Measurements from ENCODE around the gene TNFAIP8L2. TPM values are rescaled to one million over a fixed set of nuclear protein-coding genes. Genes with fewer than 3 reads are reported as not detected.

Gene TNFAIP8L2
- total and polyA plus RNA-seq, 9 donors, result 0.48 to 4.6 (median 2.1) TPM

DNA sequence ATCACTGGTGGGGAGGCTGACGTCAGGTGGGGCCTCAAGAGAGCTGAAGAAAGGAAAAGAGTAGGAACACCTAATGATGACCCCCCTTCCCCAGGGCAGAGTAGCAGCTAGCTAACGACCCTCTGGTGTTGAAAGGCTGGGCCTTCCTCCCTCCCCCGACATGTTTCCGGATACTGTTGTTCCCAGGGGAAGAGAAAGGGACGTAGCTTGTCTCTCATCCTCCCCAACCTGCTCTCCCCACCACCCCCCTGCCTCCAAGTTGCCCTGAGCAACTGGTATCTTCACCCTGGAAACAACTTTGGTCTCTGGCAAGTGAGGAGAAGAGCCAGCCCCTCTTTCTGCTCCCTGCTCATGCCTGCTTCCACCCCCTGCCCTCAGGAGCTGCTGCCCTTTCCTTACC, 12.5 kb upstream of the TNFAIP8L2 start:
- no peaks in the 10 kb centered on the region for H3K9me3 ChIP-seq
- no peaks in the 10 kb centered on the region for H3K36me3 ChIP-seq
- 49 to 69% (median 64%) methylated on average over 5 of the region's 5 CpGs for WGBS, 3 donors
- H3K27ac ChIP-seq, result no peak overlapping the region
- H3K27me3 ChIP-seq, result no peaks in the 10 kb centered on the region
- TF ChIP-seq EP300 (IDR thresholded peaks at IDR 0.05) (no peak), POLR2A (IDR thresholded peaks at IDR 0.05) (no peak)
- TF ChIP-seq, protein P1, sequence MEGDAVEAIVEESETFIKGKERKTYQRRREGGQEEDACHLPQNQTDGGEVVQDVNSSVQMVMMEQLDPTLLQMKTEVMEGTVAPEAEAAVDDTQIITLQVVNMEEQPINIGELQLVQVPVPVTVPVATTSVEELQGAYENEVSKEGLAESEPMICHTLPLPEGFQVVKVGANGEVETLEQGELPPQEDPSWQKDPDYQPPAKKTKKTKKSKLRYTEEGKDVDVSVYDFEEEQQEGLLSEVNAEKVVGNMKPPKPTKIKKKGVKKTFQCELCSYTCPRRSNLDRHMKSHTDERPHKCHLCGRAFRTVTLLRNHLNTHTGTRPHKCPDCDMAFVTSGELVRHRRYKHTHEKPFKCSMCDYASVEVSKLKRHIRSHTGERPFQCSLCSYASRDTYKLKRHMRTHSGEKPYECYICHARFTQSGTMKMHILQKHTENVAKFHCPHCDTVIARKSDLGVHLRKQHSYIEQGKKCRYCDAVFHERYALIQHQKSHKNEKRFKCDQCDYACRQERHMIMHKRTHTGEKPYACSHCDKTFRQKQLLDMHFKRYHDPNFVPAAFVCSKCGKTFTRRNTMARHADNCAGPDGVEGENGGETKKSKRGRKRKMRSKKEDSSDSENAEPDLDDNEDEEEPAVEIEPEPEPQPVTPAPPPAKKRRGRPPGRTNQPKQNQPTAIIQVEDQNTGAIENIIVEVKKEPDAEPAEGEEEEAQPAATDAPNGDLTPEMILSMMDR (IDR thresholded peaks at IDR 0.05), result no peak
- peaks cover 8% of the 10 kb centered on the region for H3K4me1 ChIP-seq (ENCODE audit: insufficient read depth)
- peak in 2 of 5 donors; percentile 20 to 34 for DNase-seq
- intact Hi-C loops (cut with DNase I), result loop anchor here in 1 of 4 donors (10.0 kb wide), 1 partner anchor 69 kb away; the partner anchor contains the start of gene GABPB2
- H3K4me3 ChIP-seq, result no peak overlapping the region

DNA sequence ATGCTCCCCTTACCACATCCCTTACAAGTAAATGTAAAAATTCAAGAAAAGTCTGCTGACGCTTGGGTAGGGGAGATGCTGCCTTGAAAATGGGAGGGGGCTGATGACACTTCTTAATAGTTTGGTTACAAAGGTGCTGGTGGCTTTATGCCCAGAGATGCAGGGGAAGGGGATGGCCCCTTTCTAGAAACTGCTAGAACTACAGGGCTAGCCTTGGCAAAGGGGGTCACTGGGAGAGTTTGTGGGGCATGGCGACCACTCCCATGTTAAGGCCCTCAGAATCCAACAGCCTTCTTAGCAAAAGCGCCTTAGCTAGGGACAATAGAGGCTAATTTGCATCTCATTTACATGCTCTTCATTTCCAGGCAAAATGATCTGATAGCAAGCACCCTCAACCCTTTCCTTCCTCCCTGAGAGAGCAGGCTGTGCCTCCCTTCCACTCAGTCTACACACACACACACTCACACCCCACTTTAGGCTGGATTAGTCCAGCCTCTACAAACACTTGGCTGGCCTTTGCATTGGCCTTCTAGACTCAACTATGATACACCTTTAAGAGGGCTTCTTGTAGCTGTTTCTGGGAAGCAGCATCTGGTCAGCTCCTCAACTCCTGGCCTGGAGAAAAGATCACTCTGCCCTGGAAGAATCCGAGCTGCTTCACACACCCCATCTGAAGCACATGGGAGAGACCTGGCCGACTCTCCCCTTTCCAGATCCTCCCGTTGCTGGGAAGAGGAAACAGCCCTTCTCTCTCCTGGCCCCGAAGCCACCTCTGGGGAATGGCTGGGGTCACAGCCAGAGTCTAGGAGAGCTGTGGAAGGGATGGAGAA, 11.8 kb upstream of the TNFAIP8L2 start:
- H3K4me1 ChIP-seq (ENCODE audit: insufficient read depth), result peaks cover 8% of the 10 kb centered on the region
- H3K27ac ChIP-seq, result no peak overlapping the region
- H3K27me3 ChIP-seq, result no peaks in the 10 kb centered on the region
- WGBS, 3 donors, result 42 to 50% (median 48%) methylated on average over 7 of the region's 7 CpGs
- TF ChIP-seq, protein P1 (IDR thresholded peaks at IDR 0.05), result no peak
- TF ChIP-seq EP300 (IDR thresholded peaks at IDR 0.05) (no peak), POLR2A (IDR thresholded peaks at IDR 0.05) (no peak)
- intact Hi-C loops (cut with DNase I), result loop anchor here in 2 of 4 donors (5.0 to 10.0 kb wide), 2 partner anchors 70 to 72 kb away; partner anchors contain the start of gene GABPB2 (in 2 of the 2)
- no peaks in the 10 kb centered on the region for H3K9me3 ChIP-seq
- peak in 2 of 5 donors; percentile 21 to 45 for DNase-seq
- peak overlapping the region; percentile 45 for H3K4me3 ChIP-seq
- H3K36me3 ChIP-seq, result no peaks in the 10 kb centered on the region

- intact Hi-C loops (cut with DNase I), result loop anchor here in 2 of 4 donors (5.0 to 10.0 kb wide), 2 partner anchors 71 to 73 kb away; partner anchors contain the start of gene GABPB2 (in 2 of the 2)
- no peaks in the 10 kb centered on the region for H3K9me3 ChIP-seq
- H3K4me1 ChIP-seq (ENCODE audit: insufficient read depth), result peaks cover 8% of the 10 kb centered on the region
- DNase-seq, result peak in 3 of 5 donors; percentile 55 to 61 (median 59)
- H3K36me3 ChIP-seq, result no peaks in the 10 kb centered on the region
- peak overlapping the region; percentile 41 to 77 for H3K27ac ChIP-seq
- no peaks in the 10 kb centered on the region for H3K27me3 ChIP-seq
- peak overlapping the region; percentile 45 for H3K4me3 ChIP-seq
- 7 to 9% (median 9%) methylated on average over 35 to 43 of the region's 43 CpGs for WGBS, 3 donors
- TF ChIP-seq POLR2A (IDR thresholded peaks at IDR 0.05) (no peak), EP300 (IDR thresholded peaks at IDR 0.05) (no peak)
- TF ChIP-seq, protein P1 (IDR thresholded peaks at IDR 0.05), result no peak
Observed at GRCh38 chr1:151145304-151146071, 11.0 kb upstream of the TNFAIP8L2 start.

DNA sequence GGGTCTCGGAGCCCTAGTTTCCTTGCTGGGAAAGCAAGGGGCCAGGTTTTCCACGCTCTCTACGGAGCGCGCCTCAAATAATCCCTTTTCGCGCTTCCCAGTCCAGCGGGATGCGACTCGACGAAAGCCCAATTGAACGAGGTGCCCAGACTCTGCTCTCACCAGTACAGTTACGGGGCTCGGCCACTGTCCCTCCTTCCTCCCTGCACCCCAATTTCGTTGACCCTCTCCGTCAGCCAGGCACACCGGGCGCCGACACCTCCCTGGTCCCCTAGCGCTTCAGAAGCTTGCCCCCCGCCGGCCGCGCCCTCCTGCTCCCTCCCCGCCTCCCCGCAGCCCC, 10.4 kb upstream of the TNFAIP8L2 start:
- DNase-seq, result no peak
- peak overlapping the region; percentile 45 for H3K4me3 ChIP-seq
- H3K9me3 ChIP-seq, result no peaks in the 10 kb centered on the region
- peaks cover 8% of the 10 kb centered on the region for H3K4me1 ChIP-seq (ENCODE audit: insufficient read depth)
- TF ChIP-seq EP300 (IDR thresholded peaks at IDR 0.05) (no peak), POLR2A (IDR thresholded peaks at IDR 0.05) (no peak)
- TF ChIP-seq, protein P1 (IDR thresholded peaks at IDR 0.05), result no peak
- peak overlapping the region; percentile 41 to 77 for H3K27ac ChIP-seq
- no peaks in the 10 kb centered on the region for H3K36me3 ChIP-seq
- 0 to 1% (median 0%) methylated on average over 21 to 26 of the region's 26 CpGs for WGBS, 3 donors
- intact Hi-C loops (cut with DNase I), result loop anchor here in 2 of 4 donors (5.0 to 10.0 kb wide), 2 partner anchors 71 to 74 kb away; partner anchors contain the start of gene GABPB2 (in 2 of the 2)
- no peaks in the 10 kb centered on the region for H3K27me3 ChIP-seq

Measured in ovary (tissue), 9 donors.